HG02970 (cell line): ENCODE data around the gene VSIR.

Source experiments
- ATAC-seq: cut with Tn5 transposase; IDR thresholded peaks from one replicate; pipeline ENCODE4 v1.9.1; 2021; ENCODE audit warnings: mild to moderate bottlenecking, moderate library complexity, moderate number of reproducible peaks; ENCODE audit not compliant: unreplicated experiment, low FRiP score

The VSIR gene

GRCh38 chr10:71766717-71767419 is 6.5 kb downstream of the VSIR start:
- ATAC-seq: no peak

- no peak for ATAC-seq
Measured at GRCh38 chr10:71765906-71766716, 7.2 kb downstream of the VSIR start.

GRCh38 chr10:71765176-71765904 is 8.0 kb downstream of the VSIR start:
- ATAC-seq: no peak

- no peak for ATAC-seq
Measured at GRCh38 chr10:71763352-71764127, 9.8 kb downstream of the VSIR start.

GRCh38 chr10:71762324-71762723 is 11.0 kb downstream of the VSIR start:
- no peak for ATAC-seq

GRCh38 chr10:71761541-71762113 is 11.7 kb downstream of the VSIR start:
- ATAC-seq: no peak

GRCh38 chr10:71761105-71761511 is 12.2 kb downstream of the VSIR start:
- no peak for ATAC-seq

- ATAC-seq: no peak
Measured at GRCh38 chr10:71757399-71757922, 15.9 kb downstream of the VSIR start.

- ATAC-seq: no peak
Measured at GRCh38 chr10:71756311-71757191, 16.8 kb downstream of the VSIR start.

GRCh38 chr10:71755179-71755879 is 18.0 kb downstream of the VSIR start:
- no peak for ATAC-seq

- no peak for ATAC-seq
Measured at GRCh38 chr10:71754562-71754961, 18.8 kb downstream of the VSIR start.

GRCh38 chr10:71753960-71754505 is 19.3 kb downstream of the VSIR start:
- no peak for ATAC-seq

GRCh38 chr10:71753091-71753959 is 20.0 kb downstream of the VSIR start:
- no peak for ATAC-seq

- no peak for ATAC-seq
Measured at GRCh38 chr10:71752391-71753090, 20.8 kb downstream of the VSIR start.

- no peak for ATAC-seq
Measured at GRCh38 chr10:71751515-71752224, 21.6 kb downstream of the VSIR start.

GRCh38 chr10:71750986-71751385 is 22.3 kb downstream of the VSIR start:
- ATAC-seq: no peak
